Fibroblast of skin of left biceps (primary cell): ENCODE results near the gene CD300H.

Experiments
- DNase-seq, 2 experiments: peaks; one replicate each; pipeline ENCODE4 v3.0.0-alpha.2; 2013; ENCODE audit warnings: low read depth in 2 of 2

The CD300H gene

DNA sequence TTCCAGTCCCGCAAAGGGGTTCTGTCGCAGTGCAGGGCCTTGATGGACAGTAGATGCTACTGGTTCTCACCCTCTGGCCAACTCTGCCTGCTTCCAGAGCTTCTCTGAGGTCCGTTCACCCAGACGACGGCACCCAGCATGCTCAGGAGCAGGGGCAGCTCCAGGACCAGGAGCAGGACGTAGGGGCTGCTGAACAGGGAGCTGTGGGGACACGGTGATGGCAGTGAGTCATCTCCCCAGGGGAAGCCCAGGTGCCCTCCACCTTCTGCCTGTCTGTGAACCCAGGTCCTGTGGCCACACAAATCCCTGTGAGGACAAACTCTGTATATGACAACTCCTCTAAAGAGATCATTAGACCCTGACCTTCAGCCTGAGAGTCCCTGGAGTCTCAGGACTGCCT is 18.0 kb downstream of the CD300H start:
- DNase-seq: no peak

DNA sequence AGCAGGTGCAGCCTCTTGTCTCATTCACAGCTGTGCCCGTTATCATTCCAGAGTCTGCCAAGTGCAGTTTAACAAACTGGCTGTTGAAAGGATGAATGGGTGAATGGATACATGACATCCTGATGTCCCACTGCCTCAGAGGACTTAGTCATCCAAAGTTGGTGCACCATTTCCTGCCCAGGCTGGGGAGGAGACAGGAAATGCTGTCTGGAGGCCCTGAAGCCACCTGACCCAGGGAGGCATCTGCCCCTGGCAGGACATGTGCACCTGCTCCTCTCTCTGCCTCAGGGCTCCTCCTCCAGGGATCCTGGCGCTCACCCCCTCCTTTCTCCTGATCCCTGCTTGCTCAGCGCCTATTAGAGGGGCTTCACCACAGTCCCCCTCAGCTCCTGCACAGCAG is 19.6 kb downstream of the CD300H start:
- no peak for DNase-seq

GRCh38 chr17:74547264-74547663 is 20.0 kb downstream of the CD300H start:
- DNase-seq: no peak

DNA sequence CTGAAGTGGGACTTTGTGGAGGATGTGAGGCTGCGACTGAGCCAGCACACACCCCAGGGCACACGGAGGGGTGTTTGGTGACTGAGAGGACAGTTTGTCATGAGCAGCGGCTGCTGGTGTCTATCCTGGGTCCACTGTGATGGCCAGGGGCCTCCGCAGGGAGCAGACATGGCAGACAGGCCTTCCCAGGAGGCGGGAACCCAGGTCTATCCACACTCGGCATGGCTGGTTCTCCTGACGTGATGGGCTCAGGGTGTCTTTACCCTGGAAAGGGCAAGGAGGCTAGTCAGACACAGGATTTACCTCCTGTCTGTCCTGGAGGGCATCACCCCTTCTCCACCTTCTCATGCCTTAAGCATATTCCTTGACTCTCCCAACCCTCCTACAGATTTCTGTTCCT is 20.7 kb downstream of the CD300H start:
- DNase-seq: no peak

- no peak for DNase-seq
Observed at GRCh38 chr17:74545843-74546230, 21.5 kb downstream of the CD300H start, which contains the start of gene CD300C. Gene CD300C, minus strand, starts transcription at chr17:74546115. Its CDS starts 333 bp downstream, at chr17:74545782.

GRCh38 chr17:74544991-74545842 is 22.1 kb downstream of the CD300H start:
- DNase-seq: no peak

DNA sequence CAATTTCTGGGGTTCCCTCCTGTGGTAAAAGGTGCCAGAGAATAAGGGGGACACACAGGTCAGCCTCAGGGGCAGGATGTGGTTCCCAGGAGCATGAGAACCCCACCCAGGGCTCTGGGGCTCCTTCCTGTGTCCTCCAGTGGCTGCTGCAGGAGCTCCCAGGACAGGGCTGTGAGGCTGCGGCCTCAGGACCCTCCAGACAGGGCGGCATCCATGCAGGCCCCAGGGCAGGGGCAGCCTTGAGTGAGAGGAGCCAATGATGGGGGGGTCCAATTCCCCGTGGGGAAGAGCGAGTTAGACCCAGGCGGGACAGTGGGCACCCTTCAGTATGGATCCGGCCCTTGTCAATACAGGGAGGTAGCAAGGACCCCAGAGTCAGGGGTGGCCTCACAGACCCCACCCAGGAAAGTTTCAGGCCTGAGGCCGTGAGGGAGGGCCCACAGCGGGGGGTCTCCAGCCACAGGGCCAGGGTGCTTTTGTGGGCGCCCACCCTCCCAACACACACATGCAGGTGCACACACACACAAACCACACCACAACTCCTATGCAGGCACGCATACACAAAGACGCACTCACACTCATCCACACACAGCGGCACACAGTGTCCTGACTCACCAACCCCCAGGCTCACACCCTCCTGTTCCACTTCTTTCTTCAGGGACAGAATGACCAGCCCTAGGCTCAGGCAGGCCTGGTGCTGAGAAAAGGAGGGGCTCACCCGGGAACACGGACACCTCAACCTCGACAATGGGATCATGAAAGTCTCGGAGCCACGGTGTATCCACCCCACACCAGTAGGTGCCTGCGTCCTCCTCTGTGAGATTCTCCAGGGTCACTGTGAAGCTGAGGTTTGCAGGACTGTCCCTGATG is 23.2 kb downstream of the CD300H start:
- DNase-seq: no peak

DNA sequence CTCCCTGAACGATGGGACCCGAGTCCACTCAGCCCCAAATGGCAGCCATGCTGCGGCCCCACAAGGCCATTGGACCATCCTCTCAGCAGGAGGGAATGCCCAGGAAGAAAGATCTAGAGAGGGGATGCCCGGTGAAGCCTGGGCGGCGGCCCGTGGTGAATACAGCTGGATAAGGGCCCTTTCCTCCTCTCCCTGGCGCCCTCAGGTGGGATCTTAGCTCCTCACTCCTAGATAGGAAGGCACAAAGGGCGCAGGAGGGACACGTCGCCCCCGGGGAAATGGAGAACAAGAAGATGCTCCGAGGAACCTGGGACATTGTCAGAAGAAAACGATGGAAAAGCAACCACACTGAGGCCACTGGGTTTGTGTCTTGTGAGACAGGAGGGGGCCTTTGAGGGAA is 23.9 kb downstream of the CD300H start:
- no peak for DNase-seq

- DNase-seq: no peak
Observed at GRCh38 chr17:74542727-74543383, 24.5 kb downstream of the CD300H start.

- no peak for DNase-seq
Observed at GRCh38 chr17:74542166-74542565, 25.1 kb downstream of the CD300H start.

DNA sequence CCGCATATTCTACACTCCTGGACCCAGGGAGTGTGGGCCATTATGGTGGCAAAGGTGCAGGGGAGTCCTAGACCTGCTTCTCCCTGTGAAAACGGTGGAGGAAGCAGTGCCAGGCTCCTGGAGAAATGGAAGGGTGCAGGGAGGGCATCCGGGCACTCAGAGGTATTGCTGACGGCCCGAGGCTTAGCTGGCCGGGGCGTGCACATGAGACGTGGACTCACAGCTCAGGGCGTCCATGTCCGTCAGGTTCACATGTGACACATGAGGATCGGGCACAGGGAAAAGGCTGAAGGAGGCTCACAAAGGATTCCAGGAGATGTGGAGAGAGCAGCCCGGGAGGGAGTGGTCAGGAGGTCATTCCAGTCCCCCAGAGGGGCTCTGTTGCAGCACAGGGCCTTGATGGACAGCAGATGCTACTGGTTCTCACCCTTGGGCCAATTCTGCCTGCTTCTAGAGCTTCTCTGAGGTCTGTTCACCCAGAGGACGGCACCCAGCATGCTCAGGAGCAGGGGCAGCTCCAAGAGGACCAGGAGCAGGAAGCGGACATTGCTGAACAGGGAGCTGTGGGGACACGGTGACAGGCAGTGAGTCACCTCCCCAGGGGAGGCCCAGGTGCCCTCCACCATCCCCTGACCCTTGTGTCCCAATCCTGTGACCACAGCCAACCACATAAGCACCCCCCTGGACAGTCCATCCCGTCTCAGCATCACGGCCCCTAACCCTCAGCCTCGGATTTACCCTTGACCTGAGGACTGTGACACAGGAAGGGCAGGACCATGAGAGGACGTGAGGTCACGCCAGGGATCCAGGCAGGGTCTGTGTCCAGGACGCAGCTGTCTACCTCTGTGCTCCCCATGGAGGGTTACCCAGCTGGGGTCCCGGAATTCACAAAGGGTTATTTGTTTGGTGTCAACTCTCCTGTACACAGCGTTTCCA is 25.9 kb downstream of the CD300H start:
- DNase-seq: no peak

- DNase-seq: no peak
Observed at GRCh38 chr17:74539281-74539820, 28.0 kb downstream of the CD300H start.

- no peak for DNase-seq
Observed at GRCh38 chr17:74536890-74537289, 30.4 kb downstream of the CD300H start.

DNA sequence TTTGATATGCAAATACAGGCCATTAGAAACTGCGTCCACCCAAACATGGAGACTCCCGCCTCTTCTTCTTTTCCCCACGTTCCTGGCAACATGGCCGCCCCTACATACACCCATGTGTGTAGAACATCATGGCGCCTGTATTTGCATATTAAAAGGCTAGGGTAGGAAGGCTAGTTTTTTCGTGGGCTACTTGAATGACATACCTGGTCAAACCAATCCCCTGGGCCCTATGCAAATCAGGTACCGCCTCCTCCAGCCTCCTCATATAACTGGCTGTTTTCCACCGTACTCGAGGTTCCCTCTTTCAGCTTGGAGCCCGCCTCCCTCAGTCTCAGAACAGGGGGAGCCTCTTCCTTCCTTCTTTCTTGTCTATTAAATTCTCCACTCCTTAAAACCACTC is 35.2 kb downstream of the CD300H start:
- DNase-seq: no peak

- no peak for DNase-seq
Observed at GRCh38 chr17:74531231-74531761, 36.0 kb downstream of the CD300H start, which contains the start of gene CD300LB. Gene CD300LB, minus strand, starts transcription at chr17:74531475. Its CDS starts 125 bp downstream, at chr17:74531350.

DNA sequence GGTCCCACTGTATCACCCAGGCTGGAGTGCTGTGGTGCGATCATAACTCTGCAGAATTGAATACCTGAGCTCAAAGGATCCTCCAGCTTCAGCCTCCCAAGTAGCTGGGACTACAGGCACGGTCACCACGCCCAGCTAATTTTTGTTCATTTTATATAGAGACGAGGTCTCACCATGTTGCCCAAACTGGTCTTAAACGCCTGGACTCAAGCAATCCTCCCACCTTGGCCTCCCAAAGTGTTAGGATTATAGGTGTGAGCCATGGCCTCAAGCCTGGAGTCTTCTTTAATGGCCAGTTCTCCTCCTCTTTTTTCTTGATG is 36.5 kb downstream of the CD300H start:
- no peak for DNase-seq

- no peak for DNase-seq
Observed at GRCh38 chr17:74529243-74529642, 38.1 kb downstream of the CD300H start.

- DNase-seq: no peak
Observed at GRCh38 chr17:74528491-74529199, 38.7 kb downstream of the CD300H start.

- DNase-seq: no peak
Observed at GRCh38 chr17:74527756-74528155, 39.6 kb downstream of the CD300H start.

GRCh38 chr17:74527081-74527480 is 40.2 kb downstream of the CD300H start:
- no peak for DNase-seq
